Neural progenitor cell (in vitro differentiated cells): ENCODE measurements around the gene GCNT1. TPM values are rescaled to one million over a fixed set of nuclear protein-coding genes. Genes with fewer than 3 reads are reported as not detected.

Experiments
- DNase-seq: peaks from one replicate; pipeline ENCODE4 v3.0.0-alpha.2; 2016; ENCODE audit warnings: low spot score
- H2AFZ ChIP-seq: fragments of 200-600 bp; sonication (generic); replicated peaks from 2 replicates; pipeline ENCODE4 v1.6.1; 2016; ENCODE audit warnings: antibody characterized with exemption
- H3F3A ChIP-seq: fragments of 200-600 bp; sonication (generic); 2 replicates; pipeline ENCODE4 v1.6.1; 2016; ENCODE audit warnings: antibody characterized with exemption, low read depth
- H3K27ac ChIP-seq: fragments of 200-600 bp; sonication (generic); 2 replicates; pipeline ENCODE4 v1.5.1; 2016; ENCODE audit warnings: mild to moderate bottlenecking
- H3K27me3 ChIP-seq: fragments of 200-600 bp; sonication (generic); 2 replicates; pipeline ENCODE4 v1.6.1; 2016; ENCODE audit warnings: mild to moderate bottlenecking, moderate library complexity
- H3K36me3 ChIP-seq: fragments of 200-600 bp; sonication (generic); 2 replicates; pipeline ENCODE4 v1.5.1; 2016
- H3K4me1 ChIP-seq: fragments of 200-600 bp; sonication (generic); 2 replicates; pipeline ENCODE4 v1.6.1; 2016; ENCODE audit warnings: mixed run types
- H3K4me2 ChIP-seq: fragments of 200-600 bp; sonication (generic); 2 replicates; pipeline ENCODE4 v1.6.1; 2016
- H3K4me3 ChIP-seq: fragments of 200-600 bp; sonication (generic); 2 replicates; pipeline ENCODE4 v1.5.1; 2016
- H3K79me2 ChIP-seq: fragments of 200-600 bp; sonication (generic); 2 replicates; pipeline ENCODE4 v1.6.1; 2016; ENCODE audit warnings: low read depth
- H3K9ac ChIP-seq: fragments of 200-600 bp; sonication (generic); 2 replicates; pipeline ENCODE4 v1.6.1; 2016
- H3K9me3 ChIP-seq: fragments of 200-600 bp; sonication (generic); 2 replicates; pipeline ENCODE4 v1.5.1; 2016; ENCODE audit warnings: low read depth
- H4K20me1 ChIP-seq: fragments of 200-600 bp; sonication (generic); 2 replicates; pipeline ENCODE4 v1.6.1; 2016; ENCODE audit warnings: low read depth
- H3K27ac Mint-ChIP-seq: 3 replicates; pipeline ENCODE4 v1.8.0; 2021; ENCODE audit warnings: mixed read lengths
- H3K27me3 Mint-ChIP-seq: 2 replicates; pipeline ENCODE4 v1.8.0; 2022; ENCODE audit warnings: low read depth, mild to moderate bottlenecking, inconsistent platforms, moderate library complexity, mixed read lengths; ENCODE audit not compliant: insufficient read depth
- H3K36me3 Mint-ChIP-seq: 3 replicates; pipeline ENCODE4 v1.8.0; 2021; ENCODE audit warnings: mixed read lengths
- H3K4me1 Mint-ChIP-seq: 3 replicates; pipeline ENCODE4 v1.8.0; 2021; ENCODE audit warnings: mixed read lengths
- H3K4me3 Mint-ChIP-seq: 3 replicates; pipeline ENCODE4 v1.8.0; 2021; ENCODE audit warnings: mild to moderate bottlenecking, moderate library complexity, mixed read lengths
- H3K9me3 Mint-ChIP-seq: 3 replicates; pipeline ENCODE4 v1.8.0; 2020; ENCODE audit warnings: mixed read lengths
- EZH2 ChIP-seq: fragments of 200-600 bp; sonication (generic); IDR thresholded peaks from 2 replicates; pipeline ENCODE4 v1.6.1; 2017; ENCODE audit warnings: antibody characterized with exemption, mild to moderate bottlenecking, moderate library complexity
- EZH2phosphoT487 ChIP-seq: fragments of 200-600 bp; sonication (generic); IDR thresholded peaks from 2 replicates; pipeline ENCODE4 v1.6.1; 2017; ENCODE audit warnings: antibody characterized with exemption
- total RNA-seq: library from RNA; depleted of rRNA; stranded (reverse); fragments of >200 nt; gene quantifications from 2 replicates; pipeline ENCODE4 v1.2.3, GENCODE V29; 2015; ENCODE audit warnings: low replicate concordance
- TF ChIP-seq, protein P1 (sequence below): fragments of 200-600 bp; sonication (generic); IDR thresholded peaks from 2 replicates; pipeline ENCODE4 v1.5.1; 2017; ENCODE audit warnings: antibody characterized with exemption, mild to moderate bottlenecking

Gene GCNT1
- total RNA-seq, 1 donor from 2014 or later: 25.5 TPM

GRCh38 chr9:76425677-76426453 lies 33.1 kb upstream of the GCNT1 start:
- Histone ChIP-seq H2AFZ (no peak overlapping the region), H3K36me3 (no peaks in the 10 kb centered on the region), H3K79me2 (no peaks in the 10 kb centered on the region), H3F3A (no peaks in the 10 kb centered on the region), H3K27ac (no peak overlapping the region), H3K4me3 (no peak overlapping the region), H3K27me3 (no peaks in the 10 kb centered on the region), H3K4me1 (no peaks in the 10 kb centered on the region), H3K9me3 (no peaks in the 10 kb centered on the region), H3K9ac (no peak overlapping the region), H4K20me1 (no peaks in the 10 kb centered on the region), H3K4me2 (no peak overlapping the region)
- no peak for TF ChIP-seq EZH2
- no peaks in the 10 kb centered on the region for H3K36me3 Mint-ChIP-seq
- H3K4me1 Mint-ChIP-seq: no peaks in the 10 kb centered on the region
- H3K9me3 Mint-ChIP-seq: no peaks in the 10 kb centered on the region
- DNase-seq: no peak
- H3K27me3 Mint-ChIP-seq: peaks cover 3% of the 10 kb centered on the region
- H3K4me3 Mint-ChIP-seq: no peak overlapping the region
- no peak overlapping the region for H3K27ac Mint-ChIP-seq

DNA sequence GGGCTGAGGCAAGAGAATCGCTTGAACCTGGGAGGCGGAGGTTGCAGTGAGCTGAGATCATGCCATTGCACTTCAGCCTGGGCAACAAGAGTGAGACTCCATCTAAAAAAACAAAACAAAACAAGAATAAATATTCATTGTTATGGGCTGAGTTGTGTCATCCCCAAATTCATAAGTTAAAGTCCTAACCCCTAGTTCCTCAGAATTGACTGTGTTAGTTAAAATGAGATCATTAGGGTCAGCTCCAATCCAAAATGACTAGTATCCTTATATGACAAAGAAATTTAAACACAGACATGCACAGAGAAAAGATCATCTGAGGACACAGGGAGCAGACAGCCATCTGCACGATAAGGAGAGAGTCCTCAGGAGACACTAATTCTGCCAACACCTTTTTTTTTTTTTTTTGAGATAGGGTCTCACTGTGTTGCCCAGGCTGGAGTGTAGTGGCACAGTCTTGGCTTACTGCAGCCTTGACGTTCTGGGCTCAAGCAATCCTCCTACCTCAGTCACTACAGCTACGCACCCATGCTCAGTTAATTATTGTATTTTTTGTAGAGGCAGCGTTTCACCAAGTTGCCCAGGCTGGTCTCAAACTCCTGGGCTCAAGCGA lies 32.1 kb upstream of the GCNT1 start:
- Mint-ChIP-seq H3K27me3 (peaks cover 3% of the 10 kb centered on the region), H3K4me3 (no peak overlapping the region), H3K36me3 (no peaks in the 10 kb centered on the region), H3K9me3 (no peaks in the 10 kb centered on the region), H3K4me1 (peaks cover 6% of the 10 kb centered on the region), H3K27ac (no peak overlapping the region)
- Histone ChIP-seq H3K4me3 (no peak overlapping the region), H3K4me1 (peaks cover 4% of the 10 kb centered on the region), H3K4me2 (no peak overlapping the region), H3K9me3 (no peaks in the 10 kb centered on the region), H3K79me2 (no peaks in the 10 kb centered on the region), H3K27ac (no peak overlapping the region), H3K27me3 (no peaks in the 10 kb centered on the region), H3K9ac (no peak overlapping the region), H2AFZ (no peak overlapping the region), H3K36me3 (no peaks in the 10 kb centered on the region), H3F3A (peaks cover 5% of the 10 kb centered on the region), H4K20me1 (no peaks in the 10 kb centered on the region)
- no peak for DNase-seq
- TF ChIP-seq EZH2phosphoT487 (no peak), EZH2 (no peak)
- TF ChIP-seq, protein P1, sequence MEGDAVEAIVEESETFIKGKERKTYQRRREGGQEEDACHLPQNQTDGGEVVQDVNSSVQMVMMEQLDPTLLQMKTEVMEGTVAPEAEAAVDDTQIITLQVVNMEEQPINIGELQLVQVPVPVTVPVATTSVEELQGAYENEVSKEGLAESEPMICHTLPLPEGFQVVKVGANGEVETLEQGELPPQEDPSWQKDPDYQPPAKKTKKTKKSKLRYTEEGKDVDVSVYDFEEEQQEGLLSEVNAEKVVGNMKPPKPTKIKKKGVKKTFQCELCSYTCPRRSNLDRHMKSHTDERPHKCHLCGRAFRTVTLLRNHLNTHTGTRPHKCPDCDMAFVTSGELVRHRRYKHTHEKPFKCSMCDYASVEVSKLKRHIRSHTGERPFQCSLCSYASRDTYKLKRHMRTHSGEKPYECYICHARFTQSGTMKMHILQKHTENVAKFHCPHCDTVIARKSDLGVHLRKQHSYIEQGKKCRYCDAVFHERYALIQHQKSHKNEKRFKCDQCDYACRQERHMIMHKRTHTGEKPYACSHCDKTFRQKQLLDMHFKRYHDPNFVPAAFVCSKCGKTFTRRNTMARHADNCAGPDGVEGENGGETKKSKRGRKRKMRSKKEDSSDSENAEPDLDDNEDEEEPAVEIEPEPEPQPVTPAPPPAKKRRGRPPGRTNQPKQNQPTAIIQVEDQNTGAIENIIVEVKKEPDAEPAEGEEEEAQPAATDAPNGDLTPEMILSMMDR: no peak

DNA sequence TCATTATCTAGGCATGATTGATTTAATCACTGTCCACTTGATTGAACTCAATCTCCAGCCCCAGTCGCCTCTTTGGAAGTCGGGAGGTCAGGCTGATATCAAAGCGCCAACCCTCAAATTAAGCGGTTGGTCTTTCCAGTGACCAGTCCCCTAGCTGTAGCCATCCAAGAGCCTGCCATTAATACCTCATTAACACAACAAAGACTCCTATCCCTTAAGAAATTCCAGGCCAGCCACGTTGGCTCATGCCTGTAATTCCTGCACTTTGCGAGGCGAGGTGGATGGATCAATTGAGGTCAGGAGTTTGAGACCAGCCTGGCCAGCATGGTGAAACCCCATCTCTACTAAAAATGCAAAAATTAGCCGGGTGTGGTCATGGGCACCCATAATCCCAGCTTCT lies 27.4 kb upstream of the GCNT1 start:
- no peak overlapping the region for H3K4me3 ChIP-seq
- H3K9me3 Mint-ChIP-seq: peaks cover 11% of the 10 kb centered on the region
- H3K4me1 ChIP-seq: peaks cover 11% of the 10 kb centered on the region
- peaks cover 3% of the 10 kb centered on the region for H3K27me3 Mint-ChIP-seq
- no peak overlapping the region for H3K4me3 Mint-ChIP-seq
- no peak overlapping the region for H3K27ac Mint-ChIP-seq
- H3K36me3 Mint-ChIP-seq: peaks cover 3% of the 10 kb centered on the region
- no peak overlapping the region for H2AFZ ChIP-seq
- no peak overlapping the region for H3K27ac ChIP-seq
- peaks cover 5% of the 10 kb centered on the region for H3F3A ChIP-seq
- H3K9me3 ChIP-seq: no peaks in the 10 kb centered on the region
- H3K4me2 ChIP-seq: peak overlapping the region; percentile 6
- no peaks in the 10 kb centered on the region for H3K27me3 ChIP-seq
- TF ChIP-seq, protein P1: no peak
- TF ChIP-seq EZH2phosphoT487 (no peak), EZH2 (no peak)
- DNase-seq: peak; percentile 72
- H3K9ac ChIP-seq: no peak overlapping the region
- no peaks in the 10 kb centered on the region for H4K20me1 ChIP-seq
- H3K79me2 ChIP-seq: no peaks in the 10 kb centered on the region
- peaks cover 11% of the 10 kb centered on the region for H3K4me1 Mint-ChIP-seq
- H3K36me3 ChIP-seq: no peaks in the 10 kb centered on the region

- H3K9me3 ChIP-seq: no peaks in the 10 kb centered on the region
These were observed 25.6 kb upstream of the GCNT1 start for GRCh38 chr9:76433406-76433805.

More at GRCh38 chr9:76433406-76433805, 25.6 kb upstream of the GCNT1 start:
- Histone ChIP-seq H3K27ac (no peak overlapping the region), H3K4me2 (no peak overlapping the region), H3K4me1 (peaks cover 11% of the 10 kb centered on the region), H3K4me3 (no peak overlapping the region), H2AFZ (no peak overlapping the region), H3F3A (peaks cover 5% of the 10 kb centered on the region), H3K27me3 (no peaks in the 10 kb centered on the region), H4K20me1 (no peaks in the 10 kb centered on the region), H3K79me2 (no peaks in the 10 kb centered on the region), H3K9ac (no peak overlapping the region), H3K36me3 (no peaks in the 10 kb centered on the region)
- no peak for TF ChIP-seq EZH2
- DNase-seq: no peak
- Mint-ChIP-seq H3K36me3 (peaks cover 3% of the 10 kb centered on the region), H3K27me3 (peaks cover 3% of the 10 kb centered on the region), H3K9me3 (peaks cover 13% of the 10 kb centered on the region), H3K27ac (no peak overlapping the region), H3K4me3 (no peak overlapping the region), H3K4me1 (peaks cover 11% of the 10 kb centered on the region)
